ENCODE data around the gene FRMD1. TPM values are rescaled to one million over a fixed set of nuclear protein-coding genes. Genes with fewer than 3 reads are reported as not detected.

FRMD1 gene
- total RNA-seq, 1 experiment from 2014 or later: 0.57 TPM

- TF ChIP-seq ATF3 (CRISPR knock-in tag; conservative IDR thresholded peaks at IDR 0.05): no peak
These were observed 16.4 kb downstream of the FRMD1 start (continued) for GRCh38 chr6:168062346-168063289.

- Mint-ChIP-seq H3K27ac (peak overlapping the region; percentile 68; the same call in 1 of the 2 replicates), H3K4me1 (no peaks in the 10 kb centered on the region), H3K36me3 (no peaks in the 10 kb centered on the region), H3K27me3 (ENCODE audit: low read depth) (no peaks in the 10 kb centered on the region), H3K9me3 (no peaks in the 10 kb centered on the region), H3K4me3 (no peak overlapping the region)
- TF ChIP-seq SP1 (CRISPR knock-in tag; conservative IDR thresholded peaks at IDR 0.05) (no peak), GTF2I (CRISPR knock-in tag; conservative IDR thresholded peaks at IDR 0.05) (no peak), FOXP4 (CRISPR knock-in tag; IDR thresholded peaks at IDR 0.05) (no peak), JUN (CRISPR knock-in tag; IDR thresholded peaks at IDR 0.05) (no peak), FOXJ3 (CRISPR knock-in tag; IDR thresholded peaks at IDR 0.05; ENCODE audit: borderline replicate concordance) (no peak), GABPB1 (CRISPR knock-in tag; IDR thresholded peaks at IDR 0.05) (no peak), ZSCAN18 (CRISPR knock-in tag; IDR thresholded peaks at IDR 0.05) (no peak), USF1 (CRISPR knock-in tag; IDR thresholded peaks at IDR 0.05) (no peak)
- no peak for DNase-seq (ENCODE audit: low spot score)
- CTCF ChIA-PET: interaction anchor here (0.8 to 4.1 kb wide), 8 partner anchors 10 to 70 kb away, joined by 3 to 83 read pairs (median 8); no protein-coding TSS in a partner anchor
- POLR2A ChIA-PET: no interaction called here
- ATAC-seq: no peak
These were observed 17.5 kb downstream of the FRMD1 start for GRCh38 chr6:168061269-168062210.

- no peak overlapping the region for H3K27ac Mint-ChIP-seq
- H3K9me3 Mint-ChIP-seq: no peaks in the 10 kb centered on the region
- no peaks in the 10 kb centered on the region for H3K27me3 Mint-ChIP-seq (ENCODE audit: low read depth)
- POLR2A ChIA-PET: no interaction called here
- CTCF ChIA-PET: interaction anchor here (0.6 to 4.1 kb wide), 19 partner anchors 11 to 272 kb away, joined by 3 to 83 read pairs (median 4); partner anchors contain the start of gene KIF25
- ATAC-seq (peak; percentile 35), DNase-seq (ENCODE audit: low spot score) (peak; percentile 65)
- H3K4me1 Mint-ChIP-seq: no peaks in the 10 kb centered on the region
- no peaks in the 10 kb centered on the region for H3K36me3 Mint-ChIP-seq
- no peak overlapping the region for H3K4me3 Mint-ChIP-seq
- TF ChIP-seq ZNF138 (CRISPR knock-in tag; conservative IDR thresholded peaks at IDR 0.05) (0 out of 2 replicates have a peak, but pooled peaks have one; percentile 63), MAX (CRISPR knock-in tag; IDR thresholded peaks at IDR 0.05) (peak; percentile 50; the same call in 1 of the 2 replicates), ZBTB21 (CRISPR knock-in tag; IDR thresholded peaks at IDR 0.05; ENCODE audit: borderline replicate concordance) (peak; percentile 68; the same call in 1 of the 2 replicates), STAT6 (CRISPR knock-in tag; conservative IDR thresholded peaks at IDR 0.05; ENCODE audit: low read depth) (peak; percentile 73; the same call in 1 of the 2 replicates), USF2 (CRISPR knock-in tag; IDR thresholded peaks at IDR 0.05) (0 out of 2 replicates have a peak, but pooled peaks have one; percentile 8), ERG (CRISPR knock-in tag; IDR thresholded peaks at IDR 0.05) (no peak), CBFB (CRISPR knock-in tag; IDR thresholded peaks at IDR 0.05; ENCODE audit: low read depth) (0 out of 2 replicates have a peak, but pooled peaks have one; percentile 28), KAT7 (CRISPR knock-in tag; IDR thresholded peaks at IDR 0.05; ENCODE audit: borderline replicate concordance) (no peak)
These were observed 18.5 kb downstream of the FRMD1 start for GRCh38 chr6:168060521-168060931.
